H1 (cell line): ENCODE results near the gene YBX1. TPM values are rescaled to one million over a fixed set of nuclear protein-coding genes. Genes with fewer than 3 reads are reported as not detected.

Experiments used
- CTCF ChIA-PET: fragments of 300-600 bp; sonication (Branson Sonifier 250); formaldehyde crosslinking; loops from one replicate; lab custom pipeline; 2021; ENCODE audit not compliant: partially characterized antibody; lab: Charles Lee
- POLR2A ChIA-PET: fragments of 300-600 bp; sonication (Branson Sonifier 250); formaldehyde crosslinking; loops from one replicate; lab custom pipeline; 2021; ENCODE audit warnings: inconsistent platforms; ENCODE audit not compliant: partially characterized antibody; lab: Charles Lee
- DNase-seq, 2 experiments: peaks; one replicate each; pipeline versions ENCODE4 v3.0.0 to v3.0.0-alpha.2; 2010 to 2022; ENCODE audit warnings: low spot score in 2 of 2, low read depth in 1 of 2, mixed read lengths in 1 of 2
- FAIRE-seq: peaks from 2 replicates; lab custom pipeline; 2011; peaks lifted over from hg19 to GRCh38; lab: Jason Lieb, UNC
- H2AFZ ChIP-seq: 2 replicates; pipeline ENCODE4 v1.8.1; 2012; ENCODE audit warnings: low read length, inconsistent platforms
- H2AK5ac ChIP-seq: 2 replicates; pipeline ENCODE4 v1.6.1; 2013; ENCODE audit warnings: low read depth, low read length
- H2BK120ac ChIP-seq: replicated peaks from 2 replicates; pipeline ENCODE3; 2013; ENCODE audit warnings: low read depth, low read length, inconsistent platforms
- H2BK12ac ChIP-seq: 2 replicates; pipeline ENCODE4 v1.6.1; 2013; ENCODE audit warnings: low read depth, low read length
- H2BK15ac ChIP-seq: 2 replicates; pipeline ENCODE4 v1.6.1; 2013; ENCODE audit warnings: low read length
- H2BK20ac ChIP-seq: 2 replicates; pipeline ENCODE4 v1.6.1; 2013; ENCODE audit warnings: low read length
- H2BK5ac ChIP-seq: 2 replicates; pipeline ENCODE4 v1.6.1; 2013; ENCODE audit warnings: low read depth, low read length
- H3K14ac ChIP-seq: 2 replicates; pipeline ENCODE4 v1.6.1; 2013; ENCODE audit warnings: inconsistent platforms; ENCODE audit not compliant: insufficient read length
- H3K18ac ChIP-seq: 2 replicates; pipeline ENCODE4 v1.6.1; 2013; ENCODE audit warnings: low read length; ENCODE audit errors: extremely low read depth
- H3K23ac ChIP-seq: 2 replicates; pipeline ENCODE4 v1.6.1; 2013; ENCODE audit warnings: inconsistent platforms; ENCODE audit not compliant: insufficient read length
- H3K23me2 ChIP-seq: 2 replicates; pipeline ENCODE4 v1.6.1; 2013; ENCODE audit warnings: low read depth, low read length
- H3K27ac ChIP-seq: 2 replicates; pipeline ENCODE4 v1.6.1; 2011; ENCODE audit warnings: low read depth, low read length, inconsistent platforms
- H3K27me3 ChIP-seq, 4 experiments: replicated peaks in 1 of 4; 1 replicate in 1 of 4; 2 replicates in 3 of 4; pipeline versions ENCODE4 v1.6.1 to v1.8.1; 2011 to 2013; ENCODE audit warnings: low read length in 3 of 4, mild to moderate bottlenecking in 3 of 4, inconsistent platforms in 2 of 4, mixed read lengths in 2 of 4, moderate library complexity in 1 of 4; ENCODE audit not compliant: control insufficient read depth in 3 of 4, insufficient read depth in 3 of 4; ENCODE audit errors: extremely low read depth in 1 of 4
- H3K36me3 ChIP-seq, 4 experiments: 2 replicates each; pipeline versions ENCODE4 v1.6.1 to v1.8.1; 2011 to 2013; ENCODE audit warnings: mild to moderate bottlenecking in 4 of 4, low read length in 3 of 4, moderate library complexity in 2 of 4, control low read depth in 1 of 4, inconsistent platforms in 1 of 4; ENCODE audit not compliant: insufficient read depth in 4 of 4, control insufficient read depth in 2 of 4
- H3K4ac ChIP-seq: replicated peaks from 2 replicates; pipeline ENCODE3; 2013; ENCODE audit warnings: low read length, low read depth, mixed read lengths, inconsistent platforms; ENCODE audit not compliant: insufficient read length
- H3K4me1 ChIP-seq, 4 experiments: replicated peaks in 1 of 4; 1 replicate in 1 of 4; 2 replicates in 3 of 4; pipeline versions ENCODE4 v1.6.1 to v1.8.1; 2011 to 2013; ENCODE audit warnings: low read length in 3 of 4, inconsistent platforms in 2 of 4, mixed read lengths in 1 of 4; ENCODE audit not compliant: insufficient read depth in 4 of 4, control insufficient read depth in 3 of 4
- H3K4me2 ChIP-seq, 2 experiments: 2 replicates each; pipeline versions ENCODE4 v1.6.1 to v1.8.1; 2011 to 2013; ENCODE audit warnings: low read depth in 2 of 2, low read length in 2 of 2, control low read depth in 1 of 2, inconsistent platforms in 1 of 2, mild to moderate bottlenecking in 1 of 2; ENCODE audit not compliant: insufficient read depth in 1 of 2
- H3K4me3 ChIP-seq, 4 experiments: fragments of 200-600, 300-600 bp in 1 of 4; sonication (generic), shearing (Covaris generic), sonication (Bioruptor Twin) in 1 of 4; 2 replicates each; pipeline versions ENCODE4 v1.5.1 to v1.8.1; 2011 to 2016; ENCODE audit warnings: low read length in 4 of 4, low read depth in 3 of 4, control low read depth in 2 of 4, inconsistent platforms in 2 of 4, mild to moderate bottlenecking in 2 of 4, mixed read lengths in 1 of 4, moderate library complexity in 1 of 4; ENCODE audit not compliant: insufficient read depth in 2 of 4; ENCODE audit errors: extremely low read depth in 1 of 4
- H3K56ac ChIP-seq: replicated peaks from 2 replicates; pipeline ENCODE3; 2013; ENCODE audit warnings: low read depth, mild to moderate bottlenecking, mixed read lengths, low read length, inconsistent platforms; ENCODE audit not compliant: insufficient read length
- H3K79me1 ChIP-seq: 2 replicates; pipeline ENCODE4 v1.6.1; 2013; ENCODE audit warnings: low read depth, low read length, control low read depth
- H3K79me2 ChIP-seq, 2 experiments: 2 replicates each; pipeline versions ENCODE4 v1.6.1 to v1.8.1; 2012 to 2013; ENCODE audit warnings: low read length in 2 of 2, mild to moderate bottlenecking in 2 of 2, inconsistent platforms in 1 of 2; ENCODE audit not compliant: insufficient read depth in 2 of 2, control insufficient read depth in 1 of 2
- H3K9ac ChIP-seq, 4 experiments: replicated peaks in 1 of 4; 1 replicate in 1 of 4; 2 replicates in 3 of 4; pipeline versions ENCODE4 v1.6.1 to v1.8.1; 2011 to 2013; ENCODE audit warnings: low read depth in 3 of 4, low read length in 3 of 4, control low read depth in 2 of 4, mild to moderate bottlenecking in 2 of 4, moderate library complexity in 2 of 4, inconsistent platforms in 1 of 4; ENCODE audit errors: extremely low read depth in 1 of 4
- H3K9me3 ChIP-seq, 2 experiments: 2 replicates each; pipeline versions ENCODE4 v1.6.1 to v1.8.1; 2012 to 2013; ENCODE audit warnings: mild to moderate bottlenecking in 2 of 2, moderate library complexity in 2 of 2, control low read depth in 1 of 2, inconsistent platforms in 1 of 2, low read depth in 1 of 2, low read length in 1 of 2, mixed read lengths in 1 of 2; ENCODE audit not compliant: insufficient read depth in 2 of 2
- H4K20me1 ChIP-seq, 2 experiments: replicated peaks in 1 of 2; 2 replicates each; pipeline versions ENCODE3 to v1.8.1; 2011 to 2013; ENCODE audit warnings: inconsistent platforms in 2 of 2, low read length in 2 of 2, mild to moderate bottlenecking in 1 of 2; ENCODE audit not compliant: insufficient read depth in 2 of 2, control insufficient read depth in 1 of 2
- H4K5ac ChIP-seq: 2 replicates; pipeline ENCODE4 v1.6.1; 2013; ENCODE audit warnings: low read length, low read depth, mixed read lengths, inconsistent platforms; ENCODE audit not compliant: insufficient read length
- H4K8ac ChIP-seq: 2 replicates; pipeline ENCODE4 v1.8.0; 2013; ENCODE audit warnings: mild to moderate bottlenecking, moderate library complexity, low read length, inconsistent platforms; ENCODE audit not compliant: insufficient read depth; ENCODE audit errors: extremely low read depth
- H4K91ac ChIP-seq: replicated peaks from 2 replicates; pipeline ENCODE3; 2013; ENCODE audit warnings: low read length, mixed read lengths, inconsistent platforms; ENCODE audit not compliant: insufficient read length
- ATF2 ChIP-seq: IDR thresholded peaks from 2 replicates; pipeline ENCODE4 v1.6.1; 2012; ENCODE audit warnings: low read length, inconsistent platforms
- CHD1 ChIP-seq: IDR thresholded peaks from 2 replicates; pipeline ENCODE4 v1.6.1; 2012; ENCODE audit warnings: low read depth, low read length, improper control_type of control experiment
- NANOG ChIP-seq: IDR thresholded peaks from 2 replicates; pipeline ENCODE4 v1.6.1; 2011; ENCODE audit warnings: low read length, low read depth, mild to moderate bottlenecking, inconsistent platforms; ENCODE audit not compliant: insufficient read depth, poor library complexity, severe bottlenecking
- RNF2 ChIP-seq: fragments of 200-900, 300-1000 bp; sonication (generic); IDR thresholded peaks from 2 replicates; pipeline ENCODE4 v1.7.1; 2016; ENCODE audit warnings: borderline replicate concordance, low read depth, mild to moderate bottlenecking, antibody characterized with exemption, low read length; ENCODE audit not compliant: poor library complexity, severe bottlenecking; ENCODE audit errors: missing control alignments
- SAP30 ChIP-seq: fragments of 300-600 bp; sonication (generic); IDR thresholded peaks from 2 replicates; pipeline ENCODE4 v1.7.1; 2012; ENCODE audit warnings: low read length, moderate library complexity, mild to moderate bottlenecking, inconsistent platforms; ENCODE audit not compliant: insufficient read depth, insufficient replicate concordance
- SP2 ChIP-seq: IDR thresholded peaks from 2 replicates; pipeline ENCODE4 v1.6.1; 2012; ENCODE audit warnings: mild to moderate bottlenecking, low read length, inconsistent platforms
- WGBS, 2 experiments: shearing (Covaris generic) in 1 of 2; methylation state at CpG; one replicate each; pipeline versions ENCODE4 v1.1.6 to v1.1.7; 2013 to 2015; ENCODE audit warnings: low lambda C conversion rate in 2 of 2, mixed read lengths in 2 of 2, inconsistent platforms in 1 of 2, low coverage in 1 of 2, missing lambda C conversion rate in 1 of 2; ENCODE audit not compliant: insufficient replicate concordance in 2 of 2, insufficient coverage in 1 of 2, insufficient read length in 1 of 2; ENCODE audit errors: extremely low coverage in 1 of 2, missing lambda C conversion rate in 1 of 2; 5-methylcytosine and 5-hydroxymethylcytosine counted together
- polyA plus RNA-seq, 7 experiments: library from polyadenylated mRNA; depleted of rRNA in 3 of 7; stranded (reverse) in 5 of 7; unstranded in 2 of 7; fragments of >200 nt in 5 of 7; fragments of 200-250 nt in 2 of 7; gene quantifications; 1 replicate in 5 of 7; 2 replicates in 1 of 7; 4 replicates in 1 of 7; pipeline versions ENCODE4 v1.2.1 to v1.2.3, GENCODE V29; 2011 to 2013; ENCODE audit warnings: missing spikeins in 2 of 7, mixed read lengths in 2 of 7
- total RNA-seq: library from RNA; stranded (reverse); fragmentation: NEBNext Ultra II Directional; extraction: Animal tissue kit (Norgen Biotek cat#: 25700); gene quantifications from 2 replicates; pipeline ENCODE4 v1.2.1, GENCODE V29; 2021

YBX1 gene
- total and polyA plus RNA-seq, 2 of the 8 experiments (the other 6 are each of a cell fraction or from before 2014, with no cell fraction given) = 438 to 1,219 TPM

GRCh38 chr1:42723511-42723910 lies 41.3 kb downstream of the YBX1 start:
- H3K4me1 ChIP-seq = no peaks in the 10 kb centered on the region
- H3K56ac ChIP-seq = no peak overlapping the region
- no peak overlapping the region for H4K5ac ChIP-seq
- no peak overlapping the region for H3K27ac ChIP-seq
- no peaks in the 10 kb centered on the region for H3K9me3 ChIP-seq
- no peak overlapping the region for H2BK120ac ChIP-seq
- no peak overlapping the region for H3K4ac ChIP-seq
- H2BK12ac ChIP-seq = no peak overlapping the region
- no peaks in the 10 kb centered on the region for H3K23me2 ChIP-seq
- H3K18ac ChIP-seq = no peak overlapping the region
- H2BK5ac ChIP-seq = no peak overlapping the region
- no peak overlapping the region for H2BK15ac ChIP-seq
- H4K91ac ChIP-seq = no peak overlapping the region
- no peak overlapping the region for H2AK5ac ChIP-seq
- H3K9ac ChIP-seq = no peak overlapping the region
- no peak overlapping the region for H2BK20ac ChIP-seq
- H3K14ac ChIP-seq = no peak overlapping the region
- 73% methylated on average over 6 of the region's 6 CpGs; no CpG with 5 or more reads in 1 of the 2 experiments for WGBS, 2 experiments
- no peaks in the 10 kb centered on the region for H3K79me2 ChIP-seq
- H3K79me1 ChIP-seq = no peaks in the 10 kb centered on the region
- H4K8ac ChIP-seq = no peak overlapping the region
- H3K4me2 ChIP-seq = no peak overlapping the region
- CTCF ChIA-PET = interaction anchor here (0.6 kb wide), 1 partner anchor 511 kb away, joined by 3 read pairs; no protein-coding TSS in a partner anchor
- no peak overlapping the region for H3K4me3 ChIP-seq
- TF ChIP-seq RNF2 = no peak
- TF ChIP-seq NANOG = no peak
- TF ChIP-seq SAP30 = no peak
- no peak for TF ChIP-seq CHD1
- no peak for TF ChIP-seq ATF2
- TF ChIP-seq SP2 = no peak
- H4K20me1 ChIP-seq = no peaks in the 10 kb centered on the region
- H3K27me3 ChIP-seq = no peaks in the 10 kb centered on the region
- no peak overlapping the region for H3K23ac ChIP-seq
- DNase-seq = peak in 1 of 2 experiments; percentile 37
- no peaks in the 10 kb centered on the region for H3K36me3 ChIP-seq
- POLR2A ChIA-PET = interaction anchor here (0.6 to 1.0 kb wide), 2 partner anchors 8 to 303 kb away, joined by 3 read pairs; no protein-coding TSS in a partner anchor
- no peak overlapping the region for H2AFZ ChIP-seq
- no peak for FAIRE-seq
